Neuron (in vitro differentiated cells): ENCODE measurements around the gene NMRK2.
A peak's percentile ranks its signal among the peaks of the same experiment; 100 is the strongest.

Experiments used
- H2AFZ ChIP-seq: one replicate; pipeline ENCODE4 v1.6.1; 2013; ENCODE audit warnings: low read depth, mild to moderate bottlenecking, inconsistent platforms, low read length, moderate library complexity
- H3K27me3 ChIP-seq: one replicate; pipeline ENCODE4 v1.6.1; 2013; ENCODE audit warnings: low read length; ENCODE audit not compliant: insufficient read depth
- H3K36me3 ChIP-seq: one replicate; pipeline ENCODE4 v1.6.1; 2013; ENCODE audit warnings: low read length; ENCODE audit not compliant: insufficient read depth
- H3K4me1 ChIP-seq: one replicate; pipeline ENCODE4 v1.6.1; 2013; ENCODE audit warnings: low read length; ENCODE audit not compliant: insufficient read depth
- H3K4me3 ChIP-seq: 2 replicates; pipeline ENCODE4 v1.5.1; 2013; ENCODE audit warnings: mild to moderate bottlenecking, low read length, moderate library complexity
- H3K9me3 ChIP-seq: one replicate; pipeline ENCODE4 v1.6.1; 2013; ENCODE audit warnings: low read length

NMRK2 gene

DNA sequence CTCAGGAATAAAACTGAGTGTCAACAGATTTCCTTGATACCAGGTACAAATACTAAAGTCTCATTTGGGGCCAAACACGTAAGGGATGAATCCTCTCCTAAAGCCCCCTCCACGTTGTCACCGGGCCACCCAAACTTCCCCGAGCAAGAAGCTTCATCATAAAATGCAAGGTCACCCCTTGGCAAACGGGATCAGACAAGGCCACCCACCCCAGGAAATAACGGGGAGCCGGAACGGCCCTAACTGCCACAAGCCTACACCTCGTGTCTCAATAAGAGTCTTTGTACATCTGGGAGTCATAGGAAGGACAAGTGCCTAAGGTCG is 51.7 kb downstream of the NMRK2 start:
- H3K36me3 ChIP-seq = peaks cover 50% of the 10 kb centered on the region

DNA sequence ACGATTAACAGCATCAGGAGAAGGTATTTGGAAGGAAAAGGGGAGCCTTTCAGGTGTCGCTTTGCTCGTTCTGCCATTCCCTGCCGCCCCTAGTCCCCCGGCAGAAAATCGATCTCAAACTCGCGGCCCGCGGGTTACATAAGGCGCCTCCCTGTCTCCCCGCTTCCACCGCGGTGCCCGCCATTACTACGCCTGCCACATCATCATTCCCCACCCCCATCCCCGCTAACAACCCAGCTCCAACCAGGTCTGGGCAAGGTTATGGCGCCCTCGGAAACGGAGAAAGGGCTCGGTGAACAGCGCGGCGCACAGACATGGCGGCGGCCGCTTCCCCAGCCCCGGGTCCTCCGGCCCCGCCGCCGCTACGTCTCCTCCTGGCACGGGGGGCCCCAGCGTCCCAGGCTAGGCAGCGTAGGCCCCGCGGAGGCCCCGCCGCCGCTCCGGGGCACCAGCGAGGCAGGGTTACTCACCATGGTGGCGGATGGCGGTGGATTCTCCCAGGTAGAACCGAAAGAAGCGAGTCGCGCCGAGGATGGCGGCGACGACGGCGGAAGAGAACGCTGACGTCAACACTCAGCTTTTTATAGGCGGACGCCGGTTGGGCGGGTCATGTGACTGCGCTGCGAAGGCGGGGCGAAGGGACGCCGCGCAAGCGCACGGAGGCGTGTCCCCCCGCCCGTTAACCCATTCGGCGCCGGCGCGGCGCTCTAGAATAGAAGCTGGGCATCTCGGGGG is 52.2 kb downstream of the NMRK2 start, which contains the start of gene EEF2:
Gene EEF2, minus strand, starts transcription at position 556 of the 735 bp plus-strand sequence. Its CDS starts 83 bp downstream, at position 473.
- H3K36me3 ChIP-seq = peaks cover 45% of the 10 kb centered on the region
- peak within 1 kb of the TSS; percentile 66 for H2AFZ ChIP-seq

More for the DNA sequence above, 51.7 kb downstream of the NMRK2 start:
- H3K9me3 ChIP-seq = no peaks in the 10 kb centered on the region
- H3K4me3 ChIP-seq = peak overlapping the region; percentile 84
- H2AFZ ChIP-seq = no peak overlapping the region
- peaks cover 31% of the 10 kb centered on the region for H3K4me1 ChIP-seq
- no peaks in the 10 kb centered on the region for H3K27me3 ChIP-seq

DNA sequence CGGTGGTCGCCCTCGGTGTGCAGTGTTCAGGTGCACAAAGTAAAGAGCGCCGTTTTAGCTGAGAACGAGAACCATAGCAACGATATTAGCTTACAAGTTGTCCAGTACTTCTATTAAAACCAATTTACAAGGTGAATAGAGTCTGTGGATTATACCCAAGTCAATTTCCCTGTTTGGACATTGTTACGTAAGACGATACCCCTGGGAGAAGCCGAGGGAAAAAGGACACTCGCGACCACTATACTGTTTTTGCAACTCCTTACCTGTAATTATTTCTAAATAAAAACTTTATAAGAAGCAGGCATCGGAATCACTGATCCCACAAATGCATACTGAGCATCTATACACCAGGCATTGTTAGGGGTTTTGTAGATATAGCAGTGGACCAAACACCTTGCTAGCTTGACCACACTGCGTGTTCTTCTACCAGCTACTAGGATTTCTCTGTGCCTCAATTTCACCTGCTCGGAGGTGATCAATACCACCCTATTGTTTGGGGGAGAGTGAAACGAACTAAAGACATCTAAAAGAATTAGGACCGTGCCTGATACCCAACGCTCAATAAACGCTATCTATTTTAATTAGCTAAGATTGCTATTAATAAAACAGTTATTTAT is 52.9 kb downstream of the NMRK2 start:
- H3K4me1 ChIP-seq = peaks cover 31% of the 10 kb centered on the region
- H3K4me3 ChIP-seq = peak overlapping the region; percentile 84
- peaks cover 39% of the 10 kb centered on the region for H3K36me3 ChIP-seq
- H3K27me3 ChIP-seq = no peaks in the 10 kb centered on the region
- H3K9me3 ChIP-seq = no peaks in the 10 kb centered on the region
- H2AFZ ChIP-seq = peak overlapping the region; percentile 66

More for the DNA sequence above, 52.2 kb downstream of the NMRK2 start, which contains the start of gene EEF2:
- Histone ChIP-seq H3K27me3 (no peaks in the 10 kb centered on the region), H3K9me3 (no peaks in the 10 kb centered on the region), H3K4me3 (peak within 1 kb of the TSS; percentile 84), H3K4me1 (peaks cover 31% of the 10 kb centered on the region)

DNA sequence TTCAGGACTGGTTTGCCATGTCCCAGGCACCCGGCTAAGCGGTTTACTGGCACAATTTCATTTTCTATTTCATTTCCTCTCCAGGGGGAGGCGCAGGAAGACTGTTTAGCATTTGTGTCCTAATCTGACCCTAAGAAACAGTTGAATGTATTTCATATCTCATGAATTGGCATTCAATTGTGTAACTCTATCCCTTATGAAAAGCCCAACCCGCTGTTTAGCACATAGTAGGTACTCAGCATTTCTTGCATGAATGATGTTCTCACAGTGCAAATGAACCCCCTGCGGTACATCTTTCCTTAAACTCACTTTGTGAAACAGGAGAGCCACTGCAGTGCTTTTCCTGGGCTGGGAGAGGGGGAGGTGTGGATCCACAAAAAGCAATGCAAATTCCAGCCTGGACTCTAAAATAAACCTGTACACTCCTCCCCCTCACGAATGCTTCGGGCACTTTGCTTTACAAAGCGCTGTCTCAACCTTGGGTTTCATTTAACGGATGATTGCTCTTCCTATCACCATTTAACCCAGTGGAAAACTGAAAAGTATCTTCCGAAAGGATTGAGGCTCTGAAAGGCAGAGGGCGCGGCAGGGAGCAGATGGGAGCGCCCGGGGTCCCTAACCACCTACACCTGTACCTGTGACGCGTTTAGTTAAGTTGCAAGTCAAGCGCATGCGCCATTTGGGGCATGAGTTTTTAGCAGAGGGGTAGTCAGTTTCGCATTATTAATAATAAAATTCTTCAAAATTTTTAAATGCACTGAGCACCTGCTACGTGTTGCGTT is 53.6 kb downstream of the NMRK2 start:
- peaks cover 32% of the 10 kb centered on the region for H3K36me3 ChIP-seq
- H3K4me1 ChIP-seq = peaks cover 31% of the 10 kb centered on the region
- H3K9me3 ChIP-seq = no peaks in the 10 kb centered on the region
- H3K4me3 ChIP-seq = peak overlapping the region; percentile 84
- H2AFZ ChIP-seq = peak overlapping the region; percentile 66
- no peaks in the 10 kb centered on the region for H3K27me3 ChIP-seq

DNA sequence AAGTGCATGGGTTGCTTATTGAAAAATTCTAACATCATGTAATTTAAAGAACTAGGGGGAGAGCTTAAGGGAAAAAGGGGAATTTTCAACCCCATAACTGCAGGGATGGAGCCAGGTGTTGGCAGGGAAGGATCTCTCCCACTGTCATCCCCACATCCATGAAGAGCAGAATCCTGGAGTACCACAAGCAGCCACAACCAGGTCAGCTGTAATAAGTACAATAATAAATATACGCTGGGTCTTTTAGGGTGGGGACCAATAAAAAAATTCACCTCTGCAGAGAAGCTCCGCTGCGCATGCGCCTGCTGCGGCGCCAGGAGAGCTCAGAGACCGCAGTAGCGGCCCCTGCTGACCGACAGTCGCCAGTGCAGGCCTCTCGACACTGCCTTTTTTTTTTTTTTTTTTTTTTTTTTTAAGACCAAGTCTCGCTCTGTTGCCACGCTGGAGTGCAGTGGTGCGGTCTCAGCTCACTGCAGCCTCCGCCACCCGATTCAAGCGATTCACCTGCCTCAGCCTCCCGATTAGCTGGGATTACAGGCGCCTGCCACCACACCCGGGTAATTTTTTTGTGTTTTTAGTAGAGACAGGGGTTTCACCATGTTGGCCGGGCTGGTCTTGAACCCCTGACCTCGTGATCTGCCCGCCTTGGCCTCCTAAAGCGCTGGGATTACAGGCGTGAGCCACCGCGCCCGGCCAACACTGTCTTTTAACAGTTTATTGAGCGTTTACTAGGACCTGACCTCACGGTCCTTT is 54.9 kb downstream of the NMRK2 start:
- peak overlapping the region; percentile 30 for H2AFZ ChIP-seq
- peaks cover 31% of the 10 kb centered on the region for H3K4me1 ChIP-seq
- peaks cover 18% of the 10 kb centered on the region for H3K36me3 ChIP-seq
- H3K9me3 ChIP-seq = no peaks in the 10 kb centered on the region
- no peaks in the 10 kb centered on the region for H3K27me3 ChIP-seq
- H3K4me3 ChIP-seq = peak overlapping the region; percentile 31

DNA sequence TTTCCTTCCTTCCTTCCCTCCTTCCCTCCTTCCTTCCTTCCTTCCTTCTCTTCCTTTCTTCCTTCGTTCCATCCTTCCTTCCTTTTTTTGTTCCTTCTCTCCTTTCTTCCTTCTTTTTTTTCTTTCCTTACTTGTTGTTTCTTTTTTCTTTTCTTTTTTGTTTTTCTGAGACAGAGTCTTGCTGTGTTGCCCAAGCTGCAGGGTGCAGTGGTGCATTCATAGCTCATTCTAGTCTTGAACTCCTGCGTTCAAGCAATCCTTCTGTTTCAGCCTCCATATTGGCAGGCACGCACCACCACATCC is 57.9 kb downstream of the NMRK2 start:
- no peaks in the 10 kb centered on the region for H3K27me3 ChIP-seq
- H2AFZ ChIP-seq = peak overlapping the region; percentile 7
- no peaks in the 10 kb centered on the region for H3K9me3 ChIP-seq
- H3K4me1 ChIP-seq = peaks cover 17% of the 10 kb centered on the region
- H3K4me3 ChIP-seq = no peak overlapping the region
- no peaks in the 10 kb centered on the region for H3K36me3 ChIP-seq
